GM12878 (cell line): Measurements from ENCODE around the gene TAF4. TPM values are rescaled to one million over a fixed set of nuclear protein-coding genes. Genes with fewer than 3 reads are reported as not detected.

Experiments
- ATAC-seq: fragments of 200-7000 bp; cut with Tn5 transposase; 3 replicates; pipeline ENCODE4 v1.9.1; 2020; ENCODE audit warnings: mild to moderate bottlenecking, moderate library complexity
- BruUV-seq: library from RNA; stranded (reverse); fragments of 400-500 nt; replicated peaks from 2 replicates; lab custom pipeline; 2021; lab: Mats Ljungman, UMichigan
- CTCF ChIA-PET: fragments of 300-600 bp; sonication (Branson Sonifier 250); formaldehyde crosslinking; extraction: SDS; loops from one replicate; lab custom pipeline; 2021; ENCODE audit warnings: inconsistent platforms; lab: Yijun Ruan, JAX
- POLR2A ChIA-PET: fragments of 350-600 bp; formaldehyde crosslinking; extraction: SDS; loops from one replicate; lab custom pipeline; 2021; ENCODE audit warnings: inconsistent platforms; lab: Charles Lee
- RAD21 ChIA-PET: fragments of 300-600 bp; sonication (Branson Sonifier 250); formaldehyde crosslinking; loops from one replicate; lab custom pipeline; 2023; ENCODE audit warnings: antibody characterized with exemption; ENCODE audit not compliant: unreplicated experiment; lab: Charles Lee
- SMC1A ChIA-PET: fragments of 300-600 bp; sonication (Branson Sonifier 250); formaldehyde crosslinking; loops from one replicate; lab custom pipeline; 2023; ENCODE audit not compliant: unreplicated experiment, uncharacterized antibody; lab: Charles Lee
- DNase-seq: peaks from one replicate; pipeline ENCODE4 v3.0.0-alpha.2; 2011; ENCODE audit warnings: low read depth, low spot score
- FAIRE-seq: peaks from 3 replicates; lab custom pipeline; 2011; peaks lifted over from hg19 to GRCh38; lab: Jason Lieb, UNC
- H2AFZ ChIP-seq: 2 replicates; pipeline ENCODE4 v1.6.0; 2011; ENCODE audit warnings: low read depth, low read length, control low read depth; ENCODE audit not compliant: control insufficient read depth
- H3K27ac ChIP-seq: 2 replicates; pipeline ENCODE4 v1.5.1; 2011; ENCODE audit warnings: control low read depth; ENCODE audit not compliant: control insufficient read depth, insufficient read depth
- H3K27me3 ChIP-seq, 2 experiments: replicated peaks in 1 of 2; 2 replicates each; pipeline versions ENCODE4 v1.6.0 to v1.6.1; 2011; ENCODE audit warnings: low read length in 1 of 2; ENCODE audit not compliant: control insufficient read depth in 2 of 2, insufficient read depth in 2 of 2
- H3K36me3 ChIP-seq, 2 experiments: 2 replicates each; pipeline ENCODE4 v1.5.1; 2011; ENCODE audit warnings: low read length in 1 of 2; ENCODE audit not compliant: control insufficient read depth in 2 of 2, insufficient read depth in 2 of 2
- H3K4me1 ChIP-seq: 2 replicates; pipeline ENCODE4 v1.6.1; 2011; ENCODE audit warnings: mild to moderate bottlenecking, low read length, moderate library complexity, mixed read lengths; ENCODE audit not compliant: control insufficient read depth, insufficient read depth
- H3K4me2 ChIP-seq: 2 replicates; pipeline ENCODE4 v1.6.0; 2011; ENCODE audit warnings: control low read depth; ENCODE audit not compliant: control insufficient read depth, insufficient read depth
- H3K4me3 ChIP-seq: fragments of 200-600 bp; sonication (generic); 2 replicates; pipeline ENCODE4 v1.5.1; 2016
- H3K79me2 ChIP-seq: 2 replicates; pipeline ENCODE4 v1.6.0; 2011; ENCODE audit warnings: low read length; ENCODE audit not compliant: control insufficient read depth, insufficient read depth
- H3K9ac ChIP-seq: 2 replicates; pipeline ENCODE4 v1.8.0; 2011; ENCODE audit warnings: low read length, control low read depth, mixed read lengths; ENCODE audit not compliant: control insufficient read depth, insufficient read depth
- H3K9me3 ChIP-seq: replicated peaks from 3 replicates; pipeline ENCODE4 v1.5.1; 2011; ENCODE audit warnings: mild to moderate bottlenecking, low read length; ENCODE audit not compliant: control insufficient read depth, insufficient read depth
- H4K20me1 ChIP-seq: 2 replicates; pipeline ENCODE4 v1.6.0; 2011; ENCODE audit not compliant: control insufficient read depth, insufficient read depth
- YY1 ChIP-seq: IDR thresholded peaks from 2 replicates; pipeline ENCODE4 v1.6.1; 2011; ENCODE audit warnings: low read depth, mild to moderate bottlenecking, low read length
- ZBED1 ChIP-seq: IDR thresholded peaks from 2 replicates; pipeline ENCODE4 v1.6.1; 2016; ENCODE audit warnings: borderline replicate concordance
- WGBS: methylation state at CpG from one replicate; pipeline ENCODE4 v1.1.6; 2016; ENCODE audit warnings: low lambda C conversion rate; ENCODE audit not compliant: insufficient replicate concordance, insufficient coverage; ENCODE audit errors: missing lambda C conversion rate; 5-methylcytosine and 5-hydroxymethylcytosine counted together
- in situ Hi-C: fragments of 300-500 bp; cut with MboI; formaldehyde crosslinking; loops from 9 replicates; pipeline ENCODE4 v1.14.3; 2018; ENCODE audit warnings: mixed read lengths
- intact Hi-C: fragments of 100-400 bp; cut with micrococcal nuclease; formaldehyde crosslinking; loops from one replicate; pipeline ENCODE4 v1.14.2; 2022; ENCODE audit not compliant: unreplicated experiment
- polyA plus RNA-seq, 11 experiments: library from polyadenylated mRNA; depleted of rRNA in 4 of 11; unstranded in 6 of 11; stranded (reverse) in 5 of 11; fragments of >200 nt; fragmentation: Nextera tagmentation in 4 of 11; fragmentation: Illumina TruSeq in 1 of 11; extraction: Ambion mirVana in 4 of 11; extraction: Trizol in 1 of 11; gene quantifications; 1 replicate in 1 of 11; 2 replicates in 10 of 11; pipeline versions ENCODE4 v1.2.1 to v1.2.3, GENCODE V29; 2011 to 2016; ENCODE audit warnings: inconsistent platforms in 2 of 11, missing spikeins in 2 of 11, low read depth in 1 of 11
- total RNA-seq, 4 experiments: library from RNA; depleted of rRNA in 3 of 4; stranded (reverse); fragments of >200 nt in 3 of 4; fragmentation: Illumina TruSeq in 1 of 4; extraction: Trizol in 1 of 4; gene quantifications; 2 replicates each; pipeline versions ENCODE4 v1.2.1 to v1.2.3, GENCODE V29; 2013 to 2021
- TF ChIP-seq, protein P1 (sequence below): fragments of 450-650 bp; formaldehyde crosslinking; IDR thresholded peaks from 2 replicates; pipeline ENCODE4 v1.4.0; 2020; ENCODE audit warnings: mild to moderate bottlenecking, moderate library complexity

Gene TAF4
- total and polyA plus RNA-seq, 10 of the 15 experiments (the other 5 are each of a cell fraction or from before 2014, with no cell fraction given), result 0.39 to 16.9 (median 3.4) TPM

GRCh38 chr20:62009869-62010445 is 55.7 kb downstream of the TAF4 start:
- no peaks in the 10 kb centered on the region for H4K20me1 ChIP-seq
- H3K4me2 ChIP-seq, result no peak overlapping the region
- intact Hi-C loops, result loop anchor here (2.0 to 10.0 kb wide), 3 partner anchors 112 to 375 kb away; partner anchors contain the start of genes LSM14B and RPS21
- 96% methylated on average over 31 of the region's 32 CpGs for WGBS
- TF ChIP-seq ZBED1, result no peak
- no peak for TF ChIP-seq YY1
- TF ChIP-seq, protein P1, sequence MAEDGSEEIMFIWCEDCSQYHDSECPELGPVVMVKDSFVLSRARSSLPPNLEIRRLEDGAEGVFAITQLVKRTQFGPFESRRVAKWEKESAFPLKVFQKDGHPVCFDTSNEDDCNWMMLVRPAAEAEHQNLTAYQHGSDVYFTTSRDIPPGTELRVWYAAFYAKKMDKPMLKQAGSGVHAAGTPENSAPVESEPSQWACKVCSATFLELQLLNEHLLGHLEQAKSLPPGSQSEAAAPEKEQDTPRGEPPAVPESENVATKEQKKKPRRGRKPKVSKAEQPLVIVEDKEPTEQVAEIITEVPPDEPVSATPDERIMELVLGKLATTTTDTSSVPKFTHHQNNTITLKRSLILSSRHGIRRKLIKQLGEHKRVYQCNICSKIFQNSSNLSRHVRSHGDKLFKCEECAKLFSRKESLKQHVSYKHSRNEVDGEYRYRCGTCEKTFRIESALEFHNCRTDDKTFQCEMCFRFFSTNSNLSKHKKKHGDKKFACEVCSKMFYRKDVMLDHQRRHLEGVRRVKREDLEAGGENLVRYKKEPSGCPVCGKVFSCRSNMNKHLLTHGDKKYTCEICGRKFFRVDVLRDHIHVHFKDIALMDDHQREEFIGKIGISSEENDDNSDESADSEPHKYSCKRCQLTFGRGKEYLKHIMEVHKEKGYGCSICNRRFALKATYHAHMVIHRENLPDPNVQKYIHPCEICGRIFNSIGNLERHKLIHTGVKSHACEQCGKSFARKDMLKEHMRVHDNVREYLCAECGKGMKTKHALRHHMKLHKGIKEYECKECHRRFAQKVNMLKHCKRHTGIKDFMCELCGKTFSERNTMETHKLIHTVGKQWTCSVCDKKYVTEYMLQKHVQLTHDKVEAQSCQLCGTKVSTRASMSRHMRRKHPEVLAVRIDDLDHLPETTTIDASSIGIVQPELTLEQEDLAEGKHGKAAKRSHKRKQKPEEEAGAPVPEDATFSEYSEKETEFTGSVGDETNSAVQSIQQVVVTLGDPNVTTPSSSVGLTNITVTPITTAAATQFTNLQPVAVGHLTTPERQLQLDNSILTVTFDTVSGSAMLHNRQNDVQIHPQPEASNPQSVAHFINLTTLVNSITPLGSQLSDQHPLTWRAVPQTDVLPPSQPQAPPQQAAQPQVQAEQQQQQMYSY (CRISPR knock-in tag), result no peak
- H3K27me3 ChIP-seq, result no peaks in the 10 kb centered on the region
- peaks cover 23 to 38% of the 10 kb centered on the region in 2 experiments for H3K36me3 ChIP-seq
- ChIA-PET POLR2A (no interaction called here), CTCF (interaction anchor here (1.2 to 2.4 kb wide), 6 partner anchors 9 to 132 kb away, joined by 3 to 35 read pairs (median 11); no protein-coding TSS in a partner anchor), RAD21 (interaction anchor here (1.5 to 2.3 kb wide), 4 partner anchors 11 to 132 kb away, joined by 3 to 16 read pairs (median 4); partner anchors contain the start of gene LSM14B), SMC1A (interaction anchor here (1.2 to 1.8 kb wide), 3 partner anchors 13 to 132 kb away, joined by 3 to 14 read pairs (median 3); no protein-coding TSS in a partner anchor)
- in situ Hi-C loops, result loop anchor here (5.0 to 25.0 kb wide), 2 partner anchors 117 to 377 kb away; partner anchors contain the start of gene RPS21
- no peak for DNase-seq
- H3K4me1 ChIP-seq, result no peaks in the 10 kb centered on the region
- no TSS peak for BruUV-seq
- no peak for FAIRE-seq
- no peaks in the 10 kb centered on the region for H3K79me2 ChIP-seq
- H3K4me3 ChIP-seq, result no peak overlapping the region
- H3K27ac ChIP-seq, result no peak overlapping the region
- no peaks in the 10 kb centered on the region for H3K9me3 ChIP-seq
- H2AFZ ChIP-seq, result no peak overlapping the region
- no peak overlapping the region for H3K9ac ChIP-seq
- ATAC-seq, result no peak
